ENCODE results near the gene SLC1A5.
"Not testable (repeated sequence)": the region's sequence is repeated elsewhere in the genome, so short reads cannot be mapped to it uniquely, and the experiment has no call there.

- not testable (repeated sequence) for TF ChIP-seq CTCF (conservative IDR thresholded peaks at IDR 0.05); ZFX (IDR thresholded peaks at IDR 0.05)
Measured at GRCh38 chr19:46760897-46761296, 27.5 kb downstream of the SLC1A5 start.
